Fibroblast of skin of scalp (primary cell): ENCODE measurements around the gene ATXN1.
A peak's percentile ranks its signal among the peaks of the same experiment; 100 is the strongest.

Experiments used
- DNase-seq: peaks from one replicate; pipeline ENCODE4 v3.0.0-alpha.2; 2013

Gene ATXN1

GRCh38 chr6:16742116-16742515 lies 19.1 kb downstream of the ATXN1 start:
- DNase-seq: no peak

DNA sequence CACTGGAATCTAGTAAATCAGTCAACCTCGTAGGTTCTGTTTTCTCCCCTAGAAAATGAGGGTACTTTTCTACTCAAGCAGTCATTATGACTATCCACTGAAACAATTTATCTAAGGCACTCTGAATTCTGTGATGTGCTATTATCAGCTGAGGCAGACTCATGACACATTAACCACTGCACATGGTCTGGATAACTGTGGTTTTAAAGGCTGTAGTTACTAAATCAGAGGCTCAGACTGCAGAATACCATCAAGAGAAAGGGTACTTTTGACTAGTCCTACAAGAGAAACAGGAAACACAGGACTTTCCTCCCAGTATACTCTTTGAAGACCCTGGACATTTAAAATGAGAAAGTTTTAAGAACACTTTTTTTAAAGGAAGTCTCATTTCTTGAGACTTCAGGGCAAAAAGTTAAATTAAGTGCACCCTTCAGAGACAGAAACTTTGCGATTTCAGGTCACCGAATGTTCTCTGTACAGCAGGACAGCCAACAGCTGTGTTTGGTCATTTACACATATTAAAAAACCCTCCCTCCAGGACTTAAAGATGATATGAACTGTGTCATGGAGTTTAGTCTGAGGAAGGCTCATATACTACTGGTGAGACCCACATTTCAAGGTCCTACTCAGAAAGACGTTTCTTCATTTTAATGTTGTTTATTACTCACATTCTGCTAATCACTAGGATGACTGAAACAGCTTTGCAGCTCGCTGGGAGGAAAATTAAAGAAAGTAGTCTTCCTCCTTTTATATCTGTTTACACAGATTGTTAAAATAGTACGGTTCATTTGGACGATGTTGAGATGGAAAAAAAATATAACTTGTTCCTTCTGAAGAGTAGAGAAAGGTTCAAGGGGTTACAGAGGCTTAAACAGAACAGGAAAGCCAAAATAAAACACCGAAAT lies 19.9 kb downstream of the ATXN1 start:
- peak; percentile 97 for DNase-seq

GRCh38 chr6:16740097-16740496 lies 21.2 kb downstream of the ATXN1 start:
- no peak for DNase-seq

DNA sequence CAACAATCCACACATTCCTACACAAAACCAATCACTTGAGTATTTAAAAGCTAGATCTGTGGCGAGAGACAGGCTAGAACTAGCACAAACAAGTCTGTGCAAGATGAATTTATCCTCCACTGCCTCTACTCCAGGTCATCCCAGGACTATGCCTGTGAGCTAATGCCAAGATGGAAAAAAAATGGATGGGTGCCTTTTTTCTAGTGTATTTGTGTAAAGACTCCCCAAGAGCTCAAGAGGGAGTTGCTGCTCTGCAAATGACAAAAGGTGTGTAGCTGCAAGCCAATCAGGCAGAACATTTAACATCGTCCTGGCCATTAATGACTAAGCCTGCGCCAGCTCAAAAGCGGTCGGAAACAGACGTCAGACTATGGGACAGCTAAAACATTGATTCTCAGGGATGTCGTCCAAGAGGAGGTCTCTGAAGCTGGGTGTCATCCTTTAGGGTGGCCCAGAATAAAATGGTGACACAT lies 21.9 kb downstream of the ATXN1 start:
- peak; percentile 91 for DNase-seq

- peak; percentile 32 for DNase-seq
Observed at GRCh38 chr6:16737925-16738324, 23.3 kb downstream of the ATXN1 start.

DNA sequence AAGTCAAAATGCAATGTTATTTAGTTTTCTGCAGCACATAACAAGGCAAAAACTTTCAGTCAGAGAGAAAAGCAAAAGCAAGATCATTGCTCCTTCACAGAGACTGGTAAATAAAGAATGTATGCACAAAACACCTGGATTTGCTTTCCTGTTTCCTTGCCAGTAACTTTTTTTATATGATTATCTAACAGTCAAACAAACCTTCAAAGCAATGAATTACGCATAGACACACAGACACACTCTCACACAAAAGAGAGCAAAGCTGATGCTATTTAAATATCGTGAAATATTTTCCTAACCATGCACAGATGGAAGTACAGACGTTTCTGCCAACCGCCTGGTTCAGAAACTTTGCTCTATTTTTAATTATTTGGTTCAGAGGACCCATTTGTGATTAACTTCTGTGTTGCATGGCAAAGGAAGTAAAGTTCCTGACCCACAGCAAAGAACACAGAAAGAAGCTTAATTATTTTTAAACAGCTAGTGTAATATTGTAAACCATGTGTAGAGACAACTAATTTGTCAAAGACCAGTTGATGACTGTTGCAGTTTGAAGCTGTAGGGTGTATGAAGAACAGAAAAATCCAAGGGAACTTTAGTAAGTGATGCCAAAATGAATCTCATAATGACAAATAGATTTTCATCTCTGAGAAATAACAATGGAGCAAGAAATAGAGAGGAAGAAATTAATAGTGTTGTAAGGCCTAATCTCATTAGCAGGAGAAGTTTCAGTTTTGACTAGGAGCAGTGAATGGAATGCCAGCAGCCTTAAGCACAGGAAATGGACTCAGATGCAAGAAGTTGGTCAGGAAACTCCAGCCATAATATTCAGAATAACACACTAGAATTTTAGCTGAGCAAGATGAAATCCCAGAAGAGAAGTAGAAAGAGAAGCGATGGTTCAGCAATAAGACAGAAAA lies 24.1 kb downstream of the ATXN1 start:
- DNase-seq: peak; percentile 70

DNA sequence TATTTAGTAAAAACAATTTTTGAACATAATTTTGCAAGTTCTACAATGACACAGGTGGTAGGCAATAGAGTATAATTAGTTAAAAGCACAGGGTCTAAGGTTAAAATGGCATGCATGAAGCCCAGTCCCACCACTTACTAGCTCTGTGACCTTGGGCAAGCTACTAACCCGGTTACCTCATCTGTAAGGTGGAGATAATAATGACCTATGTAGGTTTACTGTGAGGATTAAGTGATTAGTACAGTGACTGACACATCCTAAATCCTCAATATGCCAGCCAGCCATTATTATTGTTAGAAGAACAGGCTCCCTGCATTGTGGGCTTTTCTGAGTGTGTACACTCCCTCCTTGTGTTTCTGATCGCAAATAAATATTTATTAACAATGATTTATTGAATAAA lies 26.2 kb downstream of the ATXN1 start:
- DNase-seq: no peak

DNA sequence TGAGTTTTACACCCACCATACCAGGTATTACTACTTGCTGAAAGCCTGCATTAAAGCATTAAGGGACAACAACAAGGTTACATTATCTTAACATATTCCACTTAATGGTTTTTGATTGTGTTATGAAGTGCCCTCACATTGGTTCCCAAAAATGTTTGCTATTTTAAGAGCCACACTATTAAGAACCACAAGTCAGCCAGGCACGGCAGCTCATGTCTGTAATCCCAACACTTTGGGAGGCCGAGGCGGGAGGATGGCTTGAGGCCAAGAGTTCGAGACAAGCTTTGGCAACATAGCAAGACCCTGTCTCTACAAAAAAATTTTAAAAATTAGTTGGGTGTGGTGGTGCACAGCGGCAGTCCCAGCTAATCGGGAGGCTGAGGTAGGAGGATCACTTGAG lies 28.2 kb downstream of the ATXN1 start:
- DNase-seq: no peak

DNA sequence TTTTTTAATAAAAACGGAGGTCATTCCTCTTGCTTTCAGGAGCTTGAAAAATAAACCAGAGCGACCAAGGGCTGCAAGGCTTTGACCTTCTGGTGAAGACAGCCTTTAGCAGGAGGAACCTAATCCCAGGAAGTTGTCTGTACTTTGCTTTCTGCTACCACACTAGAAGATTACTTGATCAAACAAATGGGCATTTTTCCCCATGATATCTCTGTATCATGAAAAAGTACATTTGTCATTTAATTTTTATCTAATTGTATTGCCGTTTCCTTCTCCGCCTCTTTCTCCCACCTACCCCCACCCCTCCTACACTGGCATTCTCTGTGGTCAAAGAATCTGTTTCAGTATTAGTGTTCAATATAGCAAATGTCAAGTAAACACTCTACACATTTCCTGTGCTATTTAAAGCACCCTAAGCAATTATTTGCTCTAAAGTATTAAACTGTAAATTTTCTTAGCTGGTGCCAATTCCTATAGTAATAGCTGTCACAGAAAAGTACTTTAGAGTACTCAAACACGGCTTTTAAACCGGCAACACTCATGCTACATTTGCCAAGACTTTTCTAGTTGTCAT lies 29.7 kb downstream of the ATXN1 start:
- no peak for DNase-seq

DNA sequence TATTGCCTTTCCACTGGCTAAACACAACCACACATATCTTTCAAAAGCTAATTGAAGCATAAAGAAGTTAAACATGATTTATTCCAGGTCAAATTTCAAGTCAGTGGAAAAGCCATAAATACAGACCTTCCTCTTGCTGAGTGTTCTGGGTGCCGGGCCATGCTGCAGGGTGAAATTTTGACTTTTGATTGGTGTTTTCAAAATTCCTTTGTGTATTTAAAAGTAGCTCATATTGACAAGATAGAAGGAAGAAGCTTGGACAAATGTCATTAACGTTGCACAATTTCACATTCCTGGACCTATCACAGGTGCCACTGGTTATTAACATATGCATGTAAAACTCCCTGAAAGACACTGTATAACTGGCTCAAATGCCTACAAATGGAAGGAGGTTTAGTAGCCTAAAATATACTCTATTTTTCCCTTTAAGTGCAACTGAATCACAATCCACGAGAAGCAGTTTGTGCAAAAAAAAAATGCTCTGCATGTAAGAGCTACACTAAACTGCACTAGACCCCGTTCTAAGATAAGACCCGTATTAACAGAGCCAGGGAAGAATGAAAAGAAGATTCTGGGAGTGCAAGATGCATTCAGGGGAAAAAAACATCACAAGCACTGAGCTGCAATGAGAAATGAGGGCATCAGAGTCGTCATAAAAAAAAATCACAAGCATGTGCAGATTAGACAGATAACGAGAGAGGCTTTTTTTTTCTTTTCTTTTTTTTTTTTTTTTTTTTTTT lies 30.4 kb downstream of the ATXN1 start:
- DNase-seq: no peak

DNA sequence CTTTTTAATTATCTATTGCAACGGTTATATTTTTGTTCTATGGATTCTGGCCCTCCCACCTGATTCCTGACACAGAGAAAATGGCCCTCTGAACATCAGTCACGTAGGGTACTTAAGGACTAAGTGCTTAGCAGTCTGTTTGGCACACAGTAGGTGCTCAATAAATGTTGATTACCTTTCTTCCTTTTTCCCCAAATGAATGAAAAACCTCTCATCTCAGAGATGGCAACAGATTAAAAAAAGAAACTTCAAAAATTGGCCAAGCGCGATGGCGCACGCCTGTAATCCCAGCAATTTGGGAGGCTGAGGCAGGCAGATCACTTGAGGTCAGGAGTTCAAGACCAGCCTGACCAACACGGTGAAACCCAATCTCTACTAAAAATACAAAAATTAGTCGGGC lies 31.5 kb downstream of the ATXN1 start:
- no peak for DNase-seq

GRCh38 chr6:16729183-16729691 lies 32.0 kb downstream of the ATXN1 start:
- peak; percentile 61 for DNase-seq

DNA sequence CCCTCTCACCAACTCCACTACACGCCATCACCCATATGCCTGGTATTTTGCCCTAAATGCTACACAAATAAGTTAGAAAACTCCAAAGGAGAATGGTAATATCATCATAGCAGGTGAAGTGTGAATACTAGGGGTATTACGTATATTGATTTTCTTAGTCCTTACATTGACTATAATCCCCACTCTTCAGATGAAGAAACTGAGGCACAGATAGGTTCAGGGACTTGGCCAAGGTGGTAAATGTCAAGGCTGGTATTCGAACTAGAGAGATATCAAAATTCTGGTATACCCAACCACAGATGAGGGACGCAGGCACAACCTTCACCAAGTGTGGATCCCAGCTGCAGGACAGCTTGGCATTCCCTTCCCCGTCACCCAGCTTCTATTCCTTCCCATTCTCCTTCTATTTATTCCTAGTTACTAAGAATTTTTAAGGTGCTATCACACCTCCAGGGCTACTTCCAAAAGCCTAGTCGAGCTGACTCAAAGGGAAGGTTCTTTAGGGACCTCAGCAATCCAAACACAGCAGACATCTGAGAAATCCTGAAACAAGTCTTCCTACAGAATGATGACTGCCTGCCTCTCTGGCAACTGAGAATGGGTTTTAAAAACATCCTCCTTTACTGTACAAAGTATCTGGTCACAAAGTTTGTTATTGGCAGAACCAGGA lies 32.6 kb downstream of the ATXN1 start:
- DNase-seq: no peak

GRCh38 chr6:16727996-16728395 lies 33.3 kb downstream of the ATXN1 start:
- no peak for DNase-seq

DNA sequence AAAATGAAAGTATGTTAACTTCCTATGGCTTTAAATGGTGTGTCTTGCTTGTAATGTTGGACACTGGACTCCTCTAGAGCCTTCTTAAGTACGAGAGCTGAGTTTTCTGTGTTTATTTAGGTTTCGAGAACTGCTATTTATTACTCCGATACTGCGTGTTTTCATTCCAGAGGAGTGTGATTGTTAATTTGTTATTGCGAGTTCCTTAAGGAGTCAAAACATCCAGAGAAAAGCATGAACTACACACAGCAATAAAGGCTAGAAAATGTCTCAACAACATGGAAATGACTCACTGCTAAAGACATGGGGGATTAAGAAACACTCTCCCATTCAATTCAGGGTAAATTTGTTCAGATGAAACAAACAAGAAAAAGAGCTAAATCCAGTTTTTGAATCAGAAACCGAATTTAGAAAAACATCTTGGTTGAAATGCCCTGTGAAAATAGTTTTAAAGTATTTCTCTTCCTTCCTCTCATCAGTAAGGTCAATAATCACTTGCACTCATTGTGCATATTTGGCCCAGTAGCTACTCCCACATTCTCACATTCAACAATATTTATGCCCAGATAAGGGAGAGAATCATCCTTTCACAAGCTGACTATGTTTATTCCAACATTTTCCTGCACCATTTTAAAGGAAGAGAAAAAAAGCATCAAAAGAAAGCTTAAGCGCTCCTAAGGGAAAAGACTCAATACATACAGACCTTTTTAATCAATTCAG lies 36.0 kb downstream of the ATXN1 start:
- peak; percentile 84 for DNase-seq

GRCh38 chr6:16723826-16724225 lies 37.4 kb downstream of the ATXN1 start:
- DNase-seq: peak; percentile 99

DNA sequence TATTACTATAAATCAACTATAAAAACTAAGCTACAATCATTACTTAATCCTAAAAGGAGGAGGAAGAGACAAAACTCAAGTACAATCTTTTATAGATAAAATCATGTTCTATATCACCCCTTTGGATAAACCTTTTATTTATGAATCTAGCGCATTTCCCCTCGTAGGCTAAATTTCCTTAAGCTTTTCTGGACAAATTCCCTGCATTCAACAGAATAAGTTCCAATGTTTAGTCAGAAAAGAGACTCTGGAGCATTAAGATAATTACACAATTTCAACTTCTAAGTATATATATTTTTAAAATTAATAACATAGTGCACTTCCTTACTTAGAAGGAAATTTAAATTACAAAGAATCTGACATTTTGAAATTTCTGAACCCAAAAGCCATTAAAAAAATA lies 37.9 kb downstream of the ATXN1 start:
- no peak for DNase-seq

GRCh38 chr6:16722630-16723029 lies 38.6 kb downstream of the ATXN1 start:
- no peak for DNase-seq

- no peak for DNase-seq
Observed at GRCh38 chr6:16721977-16722376, 39.3 kb downstream of the ATXN1 start.

- no peak for DNase-seq
Observed at GRCh38 chr6:16720861-16721260, 40.4 kb downstream of the ATXN1 start.

DNA sequence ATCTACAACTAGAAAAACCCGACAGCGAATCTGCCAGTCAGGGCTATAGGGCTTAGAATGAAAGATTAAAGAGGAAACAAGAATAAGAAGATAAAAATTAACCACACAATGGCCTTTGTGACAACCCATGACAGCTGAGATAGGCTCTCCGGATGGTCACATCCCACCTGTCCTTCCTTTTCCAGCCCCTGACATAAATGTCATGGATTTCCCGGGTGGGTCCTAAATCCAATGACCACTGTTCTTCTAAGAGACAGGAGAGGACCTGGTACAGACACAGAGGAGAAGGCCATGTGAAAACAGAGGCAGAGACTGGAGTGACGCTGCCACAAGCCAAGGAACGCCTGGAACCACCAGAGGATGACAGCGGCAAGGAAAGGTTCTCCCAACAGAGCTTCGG lies 41.8 kb downstream of the ATXN1 start:
- DNase-seq: no peak
